Ishikawa (cell line): ENCODE results near the gene ST8SIA1.

Experiments used
- CREB1 ChIP-seq: IDR thresholded peaks from 2 replicates; pipeline ENCODE4 v1.6.1; 2012; ENCODE audit warnings: low read depth
- MAX ChIP-seq: IDR thresholded peaks from 2 replicates; pipeline ENCODE4 v1.6.1; 2012
- USF1 ChIP-seq: IDR thresholded peaks from 2 replicates; pipeline ENCODE4 v1.6.1; 2012

GRCh38 chr12:22266101-22266500, 68.4 kb downstream of the ST8SIA1 start:
- TF ChIP-seq MAX, result no peak
- TF ChIP-seq CREB1, result no peak
- no peak for TF ChIP-seq USF1
